Measurements from ENCODE around the gene KCNMA1.

- TF ChIP-seq, protein P1, sequence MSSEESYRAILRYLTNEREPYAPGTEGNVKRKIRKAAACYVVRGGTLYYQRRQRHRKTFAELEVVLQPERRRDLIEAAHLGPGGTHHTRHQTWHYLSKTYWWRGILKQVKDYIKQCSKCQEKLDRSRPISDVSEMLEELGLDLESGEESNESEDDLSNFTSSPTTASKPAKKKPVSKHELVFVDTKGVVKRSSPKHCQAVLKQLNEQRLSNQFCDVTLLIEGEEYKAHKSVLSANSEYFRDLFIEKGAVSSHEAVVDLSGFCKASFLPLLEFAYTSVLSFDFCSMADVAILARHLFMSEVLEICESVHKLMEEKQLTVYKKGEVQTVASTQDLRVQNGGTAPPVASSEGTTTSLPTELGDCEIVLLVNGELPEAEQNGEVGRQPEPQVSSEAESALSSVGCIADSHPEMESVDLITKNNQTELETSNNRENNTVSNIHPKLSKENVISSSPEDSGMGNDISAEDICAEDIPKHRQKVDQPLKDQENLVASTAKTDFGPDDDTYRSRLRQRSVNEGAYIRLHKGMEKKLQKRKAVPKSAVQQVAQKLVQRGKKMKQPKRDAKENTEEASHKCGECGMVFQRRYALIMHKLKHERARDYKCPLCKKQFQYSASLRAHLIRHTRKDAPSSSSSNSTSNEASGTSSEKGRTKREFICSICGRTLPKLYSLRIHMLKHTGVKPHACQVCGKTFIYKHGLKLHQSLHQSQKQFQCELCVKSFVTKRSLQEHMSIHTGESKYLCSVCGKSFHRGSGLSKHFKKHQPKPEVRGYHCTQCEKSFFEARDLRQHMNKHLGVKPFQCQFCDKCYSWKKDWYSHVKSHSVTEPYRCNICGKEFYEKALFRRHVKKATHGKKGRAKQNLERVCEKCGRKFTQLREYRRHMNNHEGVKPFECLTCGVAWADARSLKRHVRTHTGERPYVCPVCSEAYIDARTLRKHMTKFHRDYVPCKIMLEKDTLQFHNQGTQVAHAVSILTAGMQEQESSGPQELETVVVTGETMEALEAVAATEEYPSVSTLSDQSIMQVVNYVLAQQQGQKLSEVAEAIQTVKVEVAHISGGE (CRISPR knock-in tag; IDR thresholded peaks at IDR 0.05), result no peak
- no peak for TF ChIP-seq POLR2A (IDR thresholded peaks at IDR 0.05; ENCODE audit: low read depth, low read length)
- no peak for TF ChIP-seq EZH2 (IDR thresholded peaks at IDR 0.05; ENCODE audit: borderline replicate concordance, control insufficient read depth, low read depth, low read length)
- no peak for TF ChIP-seq PAX5 (IDR thresholded peaks at IDR 0.05; ENCODE audit: borderline replicate concordance, low read depth, low read length)
- no peak for TF ChIP-seq CTCF (IDR thresholded peaks at IDR 0.05 in 2 of 3, conservative IDR thresholded peaks at IDR 0.05 in 1 of 3; ENCODE audit: control insufficient read depth in 2 of 3, extremely low read depth in 1 of 3, insufficient read depth in 1 of 3, low read depth in 3 of 3, low read length in 3 of 3)
- no peak for TF ChIP-seq MYC (IDR thresholded peaks at IDR 0.05; ENCODE audit: insufficient read depth, insufficient read length, insufficient replicate concordance, low read length, severe bottlenecking)
- TF ChIP-seq CHD2 (IDR thresholded peaks at IDR 0.05; ENCODE audit: borderline replicate concordance, low read depth, low read length), result no peak
- no peak for TF ChIP-seq RFX5 (IDR thresholded peaks at IDR 0.05; ENCODE audit: low read depth, low read length)
- TF ChIP-seq SMAD1 (IDR thresholded peaks at IDR 0.05; ENCODE audit: low read depth, partially characterized antibody), result no peak
- no peak for TF ChIP-seq HDAC6 (IDR thresholded peaks at IDR 0.05; ENCODE audit: unreplicated experiment)
- no peak for TF ChIP-seq USF1 (IDR thresholded peaks at IDR 0.05; ENCODE audit: borderline replicate concordance, extremely low read length, insufficient read depth, low read depth, low read length)
- no peak for TF ChIP-seq POLR2AphosphoS5 (IDR thresholded peaks at IDR 0.05; ENCODE audit: low read length)
Observed at GRCh38 chr10:77296534-77297392, 340.8 kb downstream of the KCNMA1 start.
